GM23248 (cell line): Measurements from ENCODE around the gene DMBT1.

Source experiments
- EZH2 ChIP-seq: fragments of 200-600 bp; sonication (generic); IDR thresholded peaks from 2 replicates; pipeline ENCODE4 v1.6.1; 2018; ENCODE audit warnings: antibody characterized with exemption, mild to moderate bottlenecking; ENCODE audit not compliant: insufficient read depth, poor library complexity, severe bottlenecking
- EZH2phosphoT487 ChIP-seq: fragments of 200-600 bp; sonication (generic); IDR thresholded peaks from 2 replicates; pipeline ENCODE4 v1.6.1; 2018; ENCODE audit warnings: antibody characterized with exemption, moderate library complexity, mild to moderate bottlenecking, low read depth; ENCODE audit not compliant: insufficient read depth

DNA sequence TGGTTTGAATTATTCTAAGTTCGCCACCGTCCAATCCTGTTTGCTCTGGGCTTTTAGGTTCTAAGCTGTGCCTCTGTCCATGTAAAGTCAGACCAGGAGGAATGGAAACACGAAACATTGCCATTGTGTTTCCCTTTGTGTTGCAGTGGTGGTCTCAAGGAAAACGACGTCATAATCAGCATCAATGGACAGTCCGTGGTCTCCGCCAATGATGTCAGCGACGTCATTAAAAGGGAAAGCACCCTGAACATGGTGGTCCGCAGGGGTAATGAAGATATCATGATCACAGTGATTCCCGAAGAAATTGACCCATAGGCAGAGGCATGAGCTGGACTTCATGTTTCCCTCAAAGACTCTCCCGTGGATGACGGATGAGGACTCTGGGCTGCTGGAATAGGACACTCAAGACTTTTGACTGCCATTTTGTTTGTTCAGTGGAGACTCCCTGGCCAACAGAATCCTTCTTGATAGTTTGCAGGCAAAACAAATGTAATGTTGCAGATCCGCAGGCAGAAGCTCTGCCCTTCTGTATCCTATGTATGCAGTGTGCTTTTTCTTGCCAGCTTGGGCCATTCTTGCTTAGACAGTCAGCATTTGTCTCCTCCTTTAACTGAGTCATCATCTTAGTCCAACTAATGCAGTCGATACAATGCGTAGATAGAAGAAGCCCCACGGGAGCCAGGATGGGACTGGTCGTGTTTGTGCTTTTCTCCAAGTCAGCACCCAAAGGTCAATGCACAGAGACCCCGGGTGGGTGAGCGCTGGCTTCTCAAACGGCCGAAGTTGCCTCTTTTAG is 46.3 kb upstream of the DMBT1 start:
- TF ChIP-seq EZH2 (no peak), EZH2phosphoT487 (no peak)
